ENCODE results near the gene MYO5B. TPM values are rescaled to one million over a fixed set of nuclear protein-coding genes. Genes with fewer than 3 reads are reported as not detected.

The MYO5B gene
- total RNA-seq, 1 donor from 2014 or later: 31.3 TPM

DNA sequence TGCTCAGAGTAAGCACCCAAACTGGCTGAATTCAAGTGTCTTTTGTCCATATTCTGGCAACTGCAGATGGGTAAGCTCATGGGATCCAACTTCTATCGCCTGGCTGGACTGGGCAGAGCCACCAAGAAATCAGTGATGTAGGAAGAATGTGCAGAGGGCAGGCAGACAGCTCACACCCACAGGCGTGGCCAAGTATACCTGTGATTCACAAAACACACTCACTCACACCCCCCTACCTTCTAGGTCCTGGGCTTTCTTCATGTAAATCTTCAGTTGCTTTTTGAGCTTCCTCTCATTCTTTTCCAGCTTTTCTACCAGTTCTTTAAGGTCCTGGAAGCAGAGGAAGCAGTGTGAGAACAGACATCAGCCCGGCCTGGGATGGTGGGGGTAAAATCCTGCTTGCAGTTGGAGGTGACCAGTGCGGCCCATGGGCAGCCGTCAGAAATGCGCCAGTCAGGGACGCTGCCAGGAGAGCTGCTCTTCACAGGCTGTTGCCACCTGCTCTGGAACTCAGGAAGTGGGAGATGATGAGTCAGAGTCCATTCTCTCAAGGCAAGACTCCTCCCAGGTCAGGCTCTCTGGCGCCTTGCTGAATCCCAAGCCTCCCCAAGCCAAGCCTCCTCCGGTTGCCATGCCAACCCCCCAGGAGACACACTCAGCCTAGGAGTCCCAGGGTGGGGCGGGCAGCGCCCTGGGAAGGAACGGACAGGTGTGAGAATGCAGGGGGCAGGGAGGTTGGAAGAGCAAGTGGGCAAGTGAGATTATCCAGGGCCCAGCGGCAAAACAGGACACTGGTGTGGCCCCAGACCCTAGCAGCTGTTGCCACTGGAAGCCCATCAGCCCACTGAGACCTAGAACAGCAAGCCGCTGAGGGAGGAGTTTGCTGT, 345.4 kb downstream of the MYO5B start:
- DNase-seq (ENCODE audit: low read depth): peak; percentile 99
- no peaks in the 10 kb centered on the region for H3K27me3 ChIP-seq (ENCODE audit: control insufficient read depth, insufficient read depth, low read length)
- peak overlapping the region; percentile 5 for H3K4me3 ChIP-seq (ENCODE audit: low read depth, low read length)
- H3K36me3 ChIP-seq (ENCODE audit: control insufficient read depth, insufficient read depth, low read length): peaks cover 2% of the 10 kb centered on the region
- peak; percentile 97 for FAIRE-seq
- TF ChIP-seq, protein P1, sequence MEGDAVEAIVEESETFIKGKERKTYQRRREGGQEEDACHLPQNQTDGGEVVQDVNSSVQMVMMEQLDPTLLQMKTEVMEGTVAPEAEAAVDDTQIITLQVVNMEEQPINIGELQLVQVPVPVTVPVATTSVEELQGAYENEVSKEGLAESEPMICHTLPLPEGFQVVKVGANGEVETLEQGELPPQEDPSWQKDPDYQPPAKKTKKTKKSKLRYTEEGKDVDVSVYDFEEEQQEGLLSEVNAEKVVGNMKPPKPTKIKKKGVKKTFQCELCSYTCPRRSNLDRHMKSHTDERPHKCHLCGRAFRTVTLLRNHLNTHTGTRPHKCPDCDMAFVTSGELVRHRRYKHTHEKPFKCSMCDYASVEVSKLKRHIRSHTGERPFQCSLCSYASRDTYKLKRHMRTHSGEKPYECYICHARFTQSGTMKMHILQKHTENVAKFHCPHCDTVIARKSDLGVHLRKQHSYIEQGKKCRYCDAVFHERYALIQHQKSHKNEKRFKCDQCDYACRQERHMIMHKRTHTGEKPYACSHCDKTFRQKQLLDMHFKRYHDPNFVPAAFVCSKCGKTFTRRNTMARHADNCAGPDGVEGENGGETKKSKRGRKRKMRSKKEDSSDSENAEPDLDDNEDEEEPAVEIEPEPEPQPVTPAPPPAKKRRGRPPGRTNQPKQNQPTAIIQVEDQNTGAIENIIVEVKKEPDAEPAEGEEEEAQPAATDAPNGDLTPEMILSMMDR (IDR thresholded peaks at IDR 0.05; ENCODE audit: insufficient read depth, low read length, severe bottlenecking): no peak

DNA sequence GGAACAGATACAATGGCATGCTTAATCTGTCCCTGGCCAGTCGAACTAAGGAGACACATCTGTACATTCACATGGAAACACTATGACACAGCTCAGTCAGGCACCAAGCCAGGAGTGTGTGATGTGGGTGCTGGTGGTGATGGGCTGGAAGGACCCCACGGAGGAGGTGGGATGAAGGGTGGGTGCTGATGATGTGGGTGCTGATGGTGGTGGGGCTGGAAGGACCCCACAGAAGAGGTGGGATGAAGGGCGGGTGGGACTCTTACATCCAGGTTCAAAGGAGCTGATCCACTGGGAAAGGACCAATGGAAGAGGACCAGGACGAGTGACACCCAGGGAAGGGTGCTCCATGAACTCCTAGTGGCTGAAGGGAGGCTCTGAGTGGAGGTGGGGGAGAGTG, 346.8 kb downstream of the MYO5B start:
- H3K4me3 ChIP-seq (ENCODE audit: low read depth, low read length): no peak overlapping the region
- DNase-seq (ENCODE audit: low read depth) (no peak), FAIRE-seq (peak; percentile 13)
- H3K27me3 ChIP-seq (ENCODE audit: control insufficient read depth, insufficient read depth, low read length): no peaks in the 10 kb centered on the region
- peaks cover 1% of the 10 kb centered on the region for H3K36me3 ChIP-seq (ENCODE audit: control insufficient read depth, insufficient read depth, low read length)
- TF ChIP-seq, protein P1 (IDR thresholded peaks at IDR 0.05; ENCODE audit: insufficient read depth, low read length, severe bottlenecking): no peak

DNA sequence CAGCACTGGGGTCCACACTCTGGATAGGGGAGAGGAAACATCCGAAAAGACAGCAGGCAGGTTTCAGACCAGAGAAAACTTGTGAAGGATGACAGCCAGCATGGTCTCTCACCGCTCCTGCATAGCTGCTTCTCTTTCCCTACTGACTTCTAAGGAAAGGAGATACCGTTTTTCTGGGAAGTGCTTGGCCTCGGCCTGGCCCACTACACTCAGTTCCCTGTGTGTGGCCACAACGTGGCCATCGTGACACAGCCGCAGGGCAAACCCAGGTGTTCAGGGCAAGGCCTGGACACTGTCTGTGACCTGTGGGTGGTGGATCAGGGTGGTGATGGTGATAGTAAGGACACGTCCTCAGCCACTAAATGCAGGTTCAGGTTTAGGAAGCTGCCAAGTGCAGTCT, 347.4 kb downstream of the MYO5B start:
- FAIRE-seq (no peak), DNase-seq (ENCODE audit: low read depth) (no peak)
- no peaks in the 10 kb centered on the region for H3K27me3 ChIP-seq (ENCODE audit: control insufficient read depth, insufficient read depth, low read length)

GRCh38 chr18:49846718-49847470, 348.1 kb downstream of the MYO5B start:
- FAIRE-seq (no peak), DNase-seq (ENCODE audit: low read depth) (no peak)
- no peak overlapping the region for H3K4me3 ChIP-seq (ENCODE audit: low read depth, low read length)
- no peaks in the 10 kb centered on the region for H3K27me3 ChIP-seq (ENCODE audit: control insufficient read depth, insufficient read depth, low read length)
- H3K36me3 ChIP-seq (ENCODE audit: control insufficient read depth, insufficient read depth, low read length): peaks cover 1% of the 10 kb centered on the region
- TF ChIP-seq, protein P1 (IDR thresholded peaks at IDR 0.05; ENCODE audit: insufficient read depth, low read length, severe bottlenecking): no peak

More for the DNA sequence above, 347.4 kb downstream of the MYO5B start:
- H3K4me3 ChIP-seq (ENCODE audit: low read depth, low read length): no peak overlapping the region
- peaks cover 1% of the 10 kb centered on the region for H3K36me3 ChIP-seq (ENCODE audit: control insufficient read depth, insufficient read depth, low read length)
- TF ChIP-seq, protein P1 (IDR thresholded peaks at IDR 0.05; ENCODE audit: insufficient read depth, low read length, severe bottlenecking): no peak

GRCh38 chr18:49846361-49846662, 348.6 kb downstream of the MYO5B start:
- H3K36me3 ChIP-seq (ENCODE audit: control insufficient read depth, insufficient read depth, low read length): peaks cover 1% of the 10 kb centered on the region
- H3K27me3 ChIP-seq (ENCODE audit: control insufficient read depth, insufficient read depth, low read length): no peaks in the 10 kb centered on the region
- H3K4me3 ChIP-seq (ENCODE audit: low read depth, low read length): no peak overlapping the region
- TF ChIP-seq, protein P1 (IDR thresholded peaks at IDR 0.05; ENCODE audit: insufficient read depth, low read length, severe bottlenecking): no peak
- DNase-seq (ENCODE audit: low read depth): no peak
- FAIRE-seq: peak; percentile 89
